ENCODE measurements around the gene CAST.

The CAST gene

DNA sequence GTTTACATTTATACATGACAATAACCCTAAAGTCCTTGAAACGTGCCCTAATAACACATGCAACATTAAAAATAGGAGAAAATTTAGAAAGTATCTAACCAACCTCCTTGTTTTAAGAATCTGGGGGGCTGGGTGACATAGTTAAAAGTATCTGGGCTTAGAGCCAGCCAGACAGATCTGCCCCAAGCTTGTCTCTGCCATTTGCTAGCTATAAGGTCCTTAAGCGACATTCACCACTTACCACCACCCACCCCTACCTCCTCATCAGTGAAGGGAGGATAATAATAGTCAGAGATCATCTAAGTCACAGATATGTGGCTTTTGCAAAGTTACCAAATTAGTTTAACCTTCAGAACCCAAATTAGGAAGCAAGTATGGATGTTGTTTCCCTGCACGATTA lies 33.8 kb upstream of the CAST start:
- no peaks in the 10 kb centered on the region for H3K9me3 ChIP-seq (ENCODE audit: control insufficient read depth, low read length)
- whole genome bisulfite sequencing, 2 experiments (ENCODE audit: insufficient coverage in 2 of 2) = 88% methylated on average over 1 of the region's 3 CpGs; no CpG with 5 or more reads in 1 of the 2 experiments
- H3K4me3 ChIP-seq (ENCODE audit: extremely low read depth, insufficient read depth, low read length, poor library complexity, severe bottlenecking) = no peak overlapping the region
- H3K27ac ChIP-seq (ENCODE audit: low read depth, low read length, severe bottlenecking) = no peak overlapping the region
- H3K4me1 ChIP-seq (ENCODE audit: control insufficient read depth, insufficient read depth, low read length, poor library complexity, severe bottlenecking) = peaks cover 4% of the 10 kb centered on the region
- H3K36me3 ChIP-seq (ENCODE audit: control insufficient read depth, insufficient read depth, low read length) = no peaks in the 10 kb centered on the region

DNA sequence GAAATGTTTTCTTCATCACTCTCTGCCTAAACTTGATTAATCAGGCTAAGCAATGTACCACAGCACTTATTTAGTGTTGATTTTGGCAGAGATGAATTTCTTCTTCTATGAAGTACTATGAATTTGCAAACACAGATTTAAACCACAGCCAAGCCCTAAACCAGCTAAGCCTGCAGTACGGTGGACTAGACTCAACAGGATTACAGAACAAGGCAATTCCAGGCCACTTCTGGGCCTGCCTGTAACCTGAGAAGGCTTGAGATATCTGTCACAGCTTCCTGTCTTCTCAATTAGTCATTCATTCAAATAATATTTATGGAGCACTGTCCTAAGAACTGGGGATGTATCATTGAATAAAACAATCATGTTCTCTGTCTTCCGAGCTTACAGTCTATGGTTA lies 32.4 kb upstream of the CAST start:
- WGBS, 2 experiments (ENCODE audit: insufficient coverage in 2 of 2) = 40 to 100% methylated on average over 1 of the region's 2 CpGs

DNA sequence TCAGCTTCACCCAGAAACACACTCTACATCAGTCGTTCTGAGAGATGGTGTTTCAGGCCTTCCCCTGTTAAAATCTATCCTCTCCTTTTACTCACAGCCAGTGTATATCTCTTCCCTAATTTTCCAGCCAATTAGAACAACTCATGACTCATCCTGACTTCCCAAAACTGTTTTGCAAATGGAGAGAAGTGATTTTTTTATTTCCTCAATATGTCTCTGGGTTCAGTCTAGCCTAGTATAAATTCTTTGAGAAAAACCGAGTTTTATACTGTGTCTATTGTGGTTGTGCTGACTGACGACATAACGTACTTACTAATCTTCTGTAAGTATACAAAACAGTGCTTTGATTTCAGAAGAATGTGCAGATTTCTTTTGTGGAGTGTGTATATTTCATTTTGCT lies 28.4 kb upstream of the CAST start:
- H3K4me1 ChIP-seq (ENCODE audit: control insufficient read depth, insufficient read depth, low read length, poor library complexity, severe bottlenecking) = peaks cover 4% of the 10 kb centered on the region
- H3K9me3 ChIP-seq (ENCODE audit: control insufficient read depth, low read length) = no peaks in the 10 kb centered on the region
- 88 to 93% methylated on average over 1 to 4 of the region's 4 CpGs for WGBS, 2 experiments (ENCODE audit: insufficient coverage in 2 of 2)
- no peak overlapping the region for H3K4me3 ChIP-seq (ENCODE audit: extremely low read depth, insufficient read depth, low read length, poor library complexity, severe bottlenecking)
- no peaks in the 10 kb centered on the region for H3K36me3 ChIP-seq (ENCODE audit: control insufficient read depth, insufficient read depth, low read length)
- no peak overlapping the region for H3K27ac ChIP-seq (ENCODE audit: low read depth, low read length, severe bottlenecking)

More for the DNA sequence above, 32.4 kb upstream of the CAST start:
- no peak overlapping the region for H3K27ac ChIP-seq (ENCODE audit: low read depth, low read length, severe bottlenecking)
- no peaks in the 10 kb centered on the region for H3K9me3 ChIP-seq (ENCODE audit: control insufficient read depth, low read length)
- no peaks in the 10 kb centered on the region for H3K36me3 ChIP-seq (ENCODE audit: control insufficient read depth, insufficient read depth, low read length)
- H3K4me1 ChIP-seq (ENCODE audit: control insufficient read depth, insufficient read depth, low read length, poor library complexity, severe bottlenecking) = peaks cover 4% of the 10 kb centered on the region
- no peak overlapping the region for H3K4me3 ChIP-seq (ENCODE audit: extremely low read depth, insufficient read depth, low read length, poor library complexity, severe bottlenecking)

DNA sequence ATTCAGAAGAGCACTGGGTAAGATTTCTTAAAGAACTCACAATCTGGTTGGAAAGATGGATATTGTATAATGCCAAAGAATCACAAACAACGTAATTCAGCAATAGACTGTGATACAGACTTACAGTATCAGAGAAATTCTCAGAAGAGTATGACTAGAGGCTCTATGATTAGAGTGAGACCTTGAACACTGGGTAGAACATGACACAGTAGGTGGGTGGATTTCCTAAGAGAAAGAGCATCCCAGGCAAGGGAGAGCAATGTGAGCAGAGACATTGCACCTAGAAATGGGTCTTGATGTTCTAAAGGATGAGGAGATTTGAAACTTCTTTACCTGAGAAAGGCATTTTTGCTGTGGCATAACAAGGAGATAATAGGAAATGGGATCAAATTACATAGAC lies 27.3 kb upstream of the CAST start:
- Histone ChIP-seq H3K9me3 (ENCODE audit: control insufficient read depth, low read length) (no peaks in the 10 kb centered on the region), H3K4me3 (ENCODE audit: extremely low read depth, insufficient read depth, low read length, poor library complexity, severe bottlenecking) (no peak overlapping the region), H3K27ac (ENCODE audit: low read depth, low read length, severe bottlenecking) (no peak overlapping the region), H3K36me3 (ENCODE audit: control insufficient read depth, insufficient read depth, low read length) (no peaks in the 10 kb centered on the region), H3K4me1 (ENCODE audit: control insufficient read depth, insufficient read depth, low read length, poor library complexity, severe bottlenecking) (no peaks in the 10 kb centered on the region)
- no CpG with 5 or more reads among the region's 1 CpG for WGBS, 2 experiments (ENCODE audit: insufficient coverage in 2 of 2)

DNA sequence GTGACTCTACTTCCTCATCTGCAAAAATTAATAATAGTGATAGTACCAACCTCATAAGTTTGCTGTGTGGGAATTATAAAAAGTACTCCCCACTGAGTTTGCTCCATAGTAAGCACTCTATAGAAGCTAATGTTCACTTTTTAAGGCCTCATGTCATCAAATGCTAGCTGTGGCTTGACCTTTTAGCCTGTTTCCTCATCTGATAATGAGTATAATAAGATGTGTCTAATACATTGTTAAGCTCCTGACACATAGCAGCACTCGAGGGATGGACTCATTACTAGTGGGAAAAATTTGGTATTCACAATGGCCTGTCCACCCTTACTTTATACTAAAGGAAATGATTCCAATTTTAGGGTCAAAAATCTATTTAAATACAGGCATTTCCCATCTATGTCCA lies 26.1 kb upstream of the CAST start:
- WGBS, 2 experiments (ENCODE audit: insufficient coverage in 2 of 2) = no CpG with 5 or more reads among the region's 1 CpG
- Histone ChIP-seq H3K36me3 (ENCODE audit: control insufficient read depth, insufficient read depth, low read length) (no peaks in the 10 kb centered on the region), H3K4me3 (ENCODE audit: extremely low read depth, insufficient read depth, low read length, poor library complexity, severe bottlenecking) (no peak overlapping the region), H3K27ac (ENCODE audit: low read depth, low read length, severe bottlenecking) (no peak overlapping the region), H3K4me1 (ENCODE audit: control insufficient read depth, insufficient read depth, low read length, poor library complexity, severe bottlenecking) (no peaks in the 10 kb centered on the region), H3K9me3 (ENCODE audit: control insufficient read depth, low read length) (no peaks in the 10 kb centered on the region)

DNA sequence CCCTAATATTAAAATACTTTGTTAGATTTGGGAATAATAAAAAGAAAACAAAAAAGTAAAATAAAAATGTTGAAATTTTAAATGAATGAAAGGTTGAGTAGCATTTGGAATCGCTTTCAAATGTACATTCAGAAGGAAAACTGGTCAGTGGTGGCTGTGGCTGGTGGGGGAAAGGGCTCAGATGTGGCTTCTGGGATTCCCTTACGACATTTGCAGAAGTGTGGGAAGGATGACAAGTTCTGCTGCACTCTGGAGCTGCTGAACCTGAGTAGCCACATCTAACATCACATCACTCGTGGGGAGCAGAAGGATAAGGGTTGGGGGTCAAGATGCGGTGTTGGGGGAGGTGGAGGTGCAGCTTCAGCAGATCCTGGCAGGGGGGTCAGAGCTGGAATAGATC lies 25.6 kb upstream of the CAST start:
- H3K27ac ChIP-seq (ENCODE audit: low read depth, low read length, severe bottlenecking) = no peak overlapping the region
- H3K4me1 ChIP-seq (ENCODE audit: control insufficient read depth, insufficient read depth, low read length, poor library complexity, severe bottlenecking) = peaks cover 5% of the 10 kb centered on the region
- 93% methylated on average over 1 to 3 of the region's 4 CpGs for WGBS, 2 experiments (ENCODE audit: insufficient coverage in 2 of 2)
- no peaks in the 10 kb centered on the region for H3K36me3 ChIP-seq (ENCODE audit: control insufficient read depth, insufficient read depth, low read length)
- no peaks in the 10 kb centered on the region for H3K9me3 ChIP-seq (ENCODE audit: control insufficient read depth, low read length)
- H3K4me3 ChIP-seq (ENCODE audit: extremely low read depth, insufficient read depth, low read length, poor library complexity, severe bottlenecking) = no peak overlapping the region

DNA sequence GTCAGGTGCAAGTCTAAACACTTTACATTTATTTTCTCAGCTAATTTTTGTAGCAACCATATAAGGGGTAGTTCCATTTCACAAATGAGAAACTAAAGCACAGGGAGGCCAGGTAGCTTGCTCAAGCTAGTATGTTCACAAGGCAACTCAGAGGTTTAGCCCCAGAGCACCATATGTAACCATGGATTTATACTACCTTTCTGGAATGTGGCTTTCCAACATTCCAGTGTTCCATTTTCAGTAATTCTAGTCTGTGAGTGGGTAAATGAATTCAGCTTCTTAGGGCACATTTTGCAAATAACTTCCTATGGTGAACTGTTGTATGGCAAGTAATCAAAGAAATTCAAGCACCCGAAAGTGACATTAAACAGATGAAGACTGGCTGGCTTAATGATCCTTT lies 25.0 kb upstream of the CAST start:
- peaks cover 10% of the 10 kb centered on the region for H3K4me1 ChIP-seq (ENCODE audit: control insufficient read depth, insufficient read depth, low read length, poor library complexity, severe bottlenecking)
- H3K36me3 ChIP-seq (ENCODE audit: control insufficient read depth, insufficient read depth, low read length) = no peaks in the 10 kb centered on the region
- no peak overlapping the region for H3K27ac ChIP-seq (ENCODE audit: low read depth, low read length, severe bottlenecking)
- no peak overlapping the region for H3K4me3 ChIP-seq (ENCODE audit: extremely low read depth, insufficient read depth, low read length, poor library complexity, severe bottlenecking)
- 100% methylated on average over 1 of the region's 1 CpG; no CpG with 5 or more reads in 1 of the 2 experiments for WGBS, 2 experiments (ENCODE audit: insufficient coverage in 2 of 2)
- H3K9me3 ChIP-seq (ENCODE audit: control insufficient read depth, low read length) = no peaks in the 10 kb centered on the region

DNA sequence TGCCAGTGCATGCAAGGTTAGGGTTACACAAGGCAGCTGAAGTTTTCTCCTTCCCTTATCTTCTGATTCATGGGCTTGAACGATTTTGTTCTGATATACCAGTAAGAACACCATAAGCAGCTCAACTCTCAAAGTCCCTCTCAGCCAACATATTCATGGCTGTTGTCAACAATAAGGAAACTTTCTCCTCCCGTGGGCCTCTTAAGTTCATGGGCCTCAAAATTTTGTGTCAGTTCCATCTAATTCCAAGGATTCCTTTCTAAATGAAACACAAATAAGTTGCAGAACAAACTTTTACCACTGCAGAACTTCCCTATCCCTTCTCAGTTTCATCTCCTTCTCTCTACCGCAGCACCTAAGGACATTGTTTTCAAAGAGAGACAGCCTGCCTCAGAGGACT lies 23.6 kb upstream of the CAST start:
- Histone ChIP-seq H3K4me3 (ENCODE audit: extremely low read depth, insufficient read depth, low read length, poor library complexity, severe bottlenecking) (no peak overlapping the region), H3K4me1 (ENCODE audit: control insufficient read depth, insufficient read depth, low read length, poor library complexity, severe bottlenecking) (peaks cover 10% of the 10 kb centered on the region), H3K27ac (ENCODE audit: low read depth, low read length, severe bottlenecking) (no peak overlapping the region), H3K36me3 (ENCODE audit: control insufficient read depth, insufficient read depth, low read length) (no peaks in the 10 kb centered on the region), H3K9me3 (ENCODE audit: control insufficient read depth, low read length) (no peaks in the 10 kb centered on the region)
- 77 to 100% methylated on average over 2 to 3 of the region's 3 CpGs for WGBS, 2 experiments (ENCODE audit: insufficient coverage in 2 of 2)

DNA sequence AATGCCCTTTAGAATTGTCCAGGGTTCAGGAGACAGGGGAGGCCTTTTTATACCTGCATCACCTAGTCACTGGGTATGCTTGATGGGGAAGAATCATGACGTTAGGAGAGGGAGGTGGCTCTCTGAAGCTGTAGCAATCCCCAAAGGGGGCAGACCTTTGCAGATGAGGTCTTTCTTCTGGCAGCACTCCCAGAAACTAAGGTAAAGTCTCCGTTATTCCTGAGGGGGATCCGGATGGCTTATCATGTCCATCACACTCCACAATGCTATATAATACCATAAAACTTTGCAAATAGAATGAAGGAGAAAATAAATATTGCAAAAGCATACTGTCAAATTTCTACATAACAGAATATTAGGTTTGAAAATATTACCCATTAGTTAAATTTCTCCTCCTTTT lies 21.5 kb upstream of the CAST start:
- H3K36me3 ChIP-seq (ENCODE audit: control insufficient read depth, insufficient read depth, low read length) = no peaks in the 10 kb centered on the region
- peaks cover 10% of the 10 kb centered on the region for H3K4me1 ChIP-seq (ENCODE audit: control insufficient read depth, insufficient read depth, low read length, poor library complexity, severe bottlenecking)
- no peaks in the 10 kb centered on the region for H3K9me3 ChIP-seq (ENCODE audit: control insufficient read depth, low read length)
- no peak overlapping the region for H3K27ac ChIP-seq (ENCODE audit: low read depth, low read length, severe bottlenecking)
- H3K4me3 ChIP-seq (ENCODE audit: extremely low read depth, insufficient read depth, low read length, poor library complexity, severe bottlenecking) = no peak overlapping the region
- WGBS, 2 experiments (ENCODE audit: insufficient coverage in 2 of 2) = 60% methylated on average over 1 of the region's 3 CpGs; no CpG with 5 or more reads in 1 of the 2 experiments

DNA sequence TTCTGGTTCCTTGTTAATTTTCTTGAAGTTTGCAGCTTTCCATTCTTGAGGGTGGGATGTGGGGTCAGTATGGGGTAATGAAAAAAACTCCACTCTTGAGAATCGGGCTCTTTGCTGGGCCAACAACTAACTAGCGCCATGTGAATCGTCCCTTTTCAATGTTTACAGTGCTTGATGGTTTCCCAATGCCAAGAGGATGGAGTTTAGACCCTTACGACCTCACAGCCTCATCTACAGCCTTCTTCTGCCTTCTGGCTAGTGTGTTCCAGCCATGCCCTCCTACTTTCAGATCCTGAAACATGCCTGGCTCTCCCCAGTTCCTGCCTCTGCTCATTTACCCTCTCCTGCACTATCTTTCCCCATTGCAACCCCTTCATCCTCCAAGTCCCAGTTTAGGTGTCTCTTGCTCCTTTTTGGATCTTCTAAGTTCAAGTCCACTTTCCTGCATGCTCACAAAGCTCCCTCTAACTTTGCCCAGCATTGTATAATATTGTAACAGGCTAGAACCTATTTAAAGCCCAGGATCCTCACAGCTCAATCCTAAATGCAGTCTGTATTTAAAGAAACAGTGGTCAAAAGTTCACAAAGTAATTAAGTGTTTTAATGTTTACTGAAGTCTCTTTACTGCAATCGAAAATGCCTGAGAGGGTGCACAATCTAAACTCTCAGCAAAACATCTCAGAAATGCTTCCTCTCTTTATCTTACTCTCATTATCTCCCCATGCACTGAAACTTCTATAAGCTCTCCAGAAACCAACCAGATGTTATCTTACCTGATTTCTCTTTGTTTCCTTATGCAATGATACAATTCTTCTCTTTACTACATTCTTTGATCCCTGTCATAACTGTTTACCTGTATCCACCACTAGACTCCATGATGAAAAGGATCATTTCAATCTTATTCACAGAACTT lies 20.6 kb upstream of the CAST start:
- Histone ChIP-seq H3K36me3 (ENCODE audit: control insufficient read depth, insufficient read depth, low read length) (no peaks in the 10 kb centered on the region), H3K9me3 (ENCODE audit: control insufficient read depth, low read length) (no peaks in the 10 kb centered on the region), H3K27ac (ENCODE audit: low read depth, low read length, severe bottlenecking) (no peak overlapping the region), H3K4me3 (ENCODE audit: extremely low read depth, insufficient read depth, low read length, poor library complexity, severe bottlenecking) (no peak overlapping the region), H3K4me1 (ENCODE audit: control insufficient read depth, insufficient read depth, low read length, poor library complexity, severe bottlenecking) (peaks cover 10% of the 10 kb centered on the region)
- WGBS, 2 experiments (ENCODE audit: insufficient coverage in 2 of 2) = 65 to 66% methylated on average over 4 of the region's 5 CpGs

DNA sequence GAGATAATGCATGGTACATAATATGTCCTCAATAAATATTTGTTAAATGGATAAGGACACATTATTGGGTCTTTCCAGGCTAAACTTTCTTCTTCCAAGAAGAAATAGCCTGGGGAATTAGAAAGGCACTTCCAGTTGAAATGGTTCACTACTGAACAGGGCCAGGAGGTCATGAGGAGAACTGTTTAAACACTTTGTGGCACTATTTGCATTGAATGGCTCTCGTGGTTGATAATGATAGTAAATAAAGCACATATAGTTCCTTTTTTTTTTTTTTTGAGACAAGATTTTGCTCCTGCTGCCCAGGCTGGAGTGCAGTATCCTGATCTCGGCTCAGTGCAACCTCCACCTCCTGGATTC lies 19.9 kb upstream of the CAST start:
- Histone ChIP-seq H3K9me3 (ENCODE audit: control insufficient read depth, low read length) (no peaks in the 10 kb centered on the region), H3K36me3 (ENCODE audit: control insufficient read depth, insufficient read depth, low read length) (no peaks in the 10 kb centered on the region), H3K27ac (ENCODE audit: low read depth, low read length, severe bottlenecking) (no peak overlapping the region), H3K4me3 (ENCODE audit: extremely low read depth, insufficient read depth, low read length, poor library complexity, severe bottlenecking) (no peak overlapping the region), H3K4me1 (ENCODE audit: control insufficient read depth, insufficient read depth, low read length, poor library complexity, severe bottlenecking) (peaks cover 10% of the 10 kb centered on the region)
- 73% methylated on average over 1 of the region's 2 CpGs; no CpG with 5 or more reads in 1 of the 2 experiments for WGBS, 2 experiments (ENCODE audit: insufficient coverage in 2 of 2)

All from mesodermal cell (in vitro differentiated cells).